GM19455 (cell line): ENCODE results near the gene APOL3.
"Not testable (repeated sequence)": the region's sequence is repeated elsewhere in the genome, so short reads cannot be mapped to it uniquely, and the experiment has no call there.

ENCODE experiments used
- ATAC-seq: cut with Tn5 transposase; IDR thresholded peaks from one replicate; pipeline ENCODE4 v1.9.1; 2021; ENCODE audit not compliant: unreplicated experiment

Gene APOL3

GRCh38 chr22:36136988-36137387, 23.6 kb downstream of the APOL3 start:
- no peak for ATAC-seq

- no peak for ATAC-seq
Measured at GRCh38 chr22:36136475-36136874, 24.1 kb downstream of the APOL3 start.

- no peak for ATAC-seq
Measured at GRCh38 chr22:36135306-36135980, 25.1 kb downstream of the APOL3 start.

- ATAC-seq, result no peak
Measured at GRCh38 chr22:36134182-36134581, 26.4 kb downstream of the APOL3 start.

- ATAC-seq, result no peak
Measured at GRCh38 chr22:36131907-36132306, 28.6 kb downstream of the APOL3 start.

GRCh38 chr22:36129486-36130388, 30.8 kb downstream of the APOL3 start:
- ATAC-seq, result no peak

- ATAC-seq, result no peak
Measured at GRCh38 chr22:36129071-36129470, 31.5 kb downstream of the APOL3 start.

GRCh38 chr22:36125994-36126531, 34.5 kb downstream of the APOL3 start:
- no peak for ATAC-seq

GRCh38 chr22:36125434-36125833, 35.1 kb downstream of the APOL3 start:
- no peak for ATAC-seq

- ATAC-seq, result no peak
Measured at GRCh38 chr22:36124666-36125065, 35.9 kb downstream of the APOL3 start.

GRCh38 chr22:36123673-36124630, 36.6 kb downstream of the APOL3 start:
- no peak for ATAC-seq

GRCh38 chr22:36120621-36121351, 39.8 kb downstream of the APOL3 start:
- not testable (repeated sequence) for ATAC-seq

GRCh38 chr22:36117053-36117554, 43.5 kb downstream of the APOL3 start:
- no peak for ATAC-seq

- no peak for ATAC-seq
Measured at GRCh38 chr22:36116127-36116526, 44.4 kb downstream of the APOL3 start.

- ATAC-seq, result no peak
Measured at GRCh38 chr22:36113121-36113520, 47.4 kb downstream of the APOL3 start.

GRCh38 chr22:36111316-36111715, 49.2 kb downstream of the APOL3 start:
- no peak for ATAC-seq

- no peak for ATAC-seq
Measured at GRCh38 chr22:36110306-36110881, 50.2 kb downstream of the APOL3 start.

- ATAC-seq, result no peak
Measured at GRCh38 chr22:36107436-36107835, 53.1 kb downstream of the APOL3 start.

GRCh38 chr22:36106910-36107309, 53.6 kb downstream of the APOL3 start:
- no peak for ATAC-seq

- no peak for ATAC-seq
Measured at GRCh38 chr22:36104988-36105387, 55.6 kb downstream of the APOL3 start.
